Hepatocyte (in vitro differentiated cells): ENCODE data around the gene LVRN. TPM values are rescaled to one million over a fixed set of nuclear protein-coding genes. Genes with fewer than 3 reads are reported as not detected.

ENCODE experiments used
- DNase-seq: peaks from one replicate; pipeline ENCODE4 v3.0.0-alpha.2; 2016; ENCODE audit warnings: low spot score
- H2AFZ ChIP-seq: fragments of 200-600 bp; sonication (generic); 2 replicates; pipeline ENCODE4 v1.6.0; 2016; ENCODE audit warnings: antibody characterized with exemption, mild to moderate bottlenecking
- H3K27ac ChIP-seq: fragments of 200-600 bp; sonication (generic); 2 replicates; pipeline ENCODE4 v1.5.1; 2016; ENCODE audit warnings: mild to moderate bottlenecking
- H3K27me3 ChIP-seq: fragments of 200-600 bp; sonication (generic); 2 replicates; pipeline ENCODE4 v1.6.1; 2016
- H3K36me3 ChIP-seq: fragments of 200-600 bp; sonication (generic); replicated peaks from 2 replicates; pipeline ENCODE4 v1.5.1; 2016; ENCODE audit warnings: low read depth; ENCODE audit not compliant: insufficient read depth
- H3K4me1 ChIP-seq: fragments of 200-600 bp; sonication (generic); 2 replicates; pipeline ENCODE4 v1.5.1; 2016; ENCODE audit warnings: mild to moderate bottlenecking, moderate library complexity; ENCODE audit not compliant: insufficient read depth
- H3K4me2 ChIP-seq: fragments of 200-600 bp; sonication (generic); 2 replicates; pipeline ENCODE4 v1.6.0; 2016
- H3K4me3 ChIP-seq: fragments of 200-600 bp; sonication (generic); 2 replicates; pipeline ENCODE4 v1.5.1; 2016; ENCODE audit warnings: mild to moderate bottlenecking
- H3K79me2 ChIP-seq: fragments of 200-600 bp; sonication (generic); 2 replicates; pipeline ENCODE4 v1.6.0; 2017; ENCODE audit warnings: mild to moderate bottlenecking
- H3K9me2 ChIP-seq: fragments of 200-600 bp; sonication (generic); replicated peaks from 2 replicates; pipeline ENCODE4 v1.6.0; 2017; ENCODE audit warnings: mild to moderate bottlenecking; ENCODE audit not compliant: insufficient read depth
- H3K9me3 ChIP-seq: fragments of 200-600 bp; sonication (generic); 2 replicates; pipeline ENCODE4 v1.5.1; 2016; ENCODE audit warnings: low read depth, mild to moderate bottlenecking
- H4K20me1 ChIP-seq: fragments of 200-600 bp; sonication (generic); 2 replicates; pipeline ENCODE4 v1.6.0; 2016; ENCODE audit warnings: mild to moderate bottlenecking; ENCODE audit not compliant: insufficient read depth, poor library complexity, severe bottlenecking
- EZH2 ChIP-seq: fragments of 200-600 bp; sonication (generic); IDR thresholded peaks from 2 replicates; pipeline ENCODE4 v1.6.1; 2016; ENCODE audit warnings: antibody characterized with exemption, mild to moderate bottlenecking, borderline replicate concordance
- EZH2phosphoT487 ChIP-seq: fragments of 200-600 bp; sonication (generic); IDR thresholded peaks from one replicate; pipeline ENCODE4 v1.6.1; 2018; ENCODE audit warnings: antibody characterized with exemption, mild to moderate bottlenecking, low read depth, moderate library complexity; ENCODE audit not compliant: unreplicated experiment, severe bottlenecking
- WGBS: methylation state at CpG from one replicate; pipeline ENCODE4 v1.1.6; 2016; ENCODE audit warnings: low lambda C conversion rate; ENCODE audit errors: missing lambda C conversion rate; 5-methylcytosine and 5-hydroxymethylcytosine counted together
- polyA plus RNA-seq: library from polyadenylated mRNA; unstranded; fragments of >200 nt; fragmentation: Nextera tagmentation; extraction: Ambion mirVana; gene quantifications from 2 replicates; pipeline ENCODE4 v1.2.1, GENCODE V29; 2016
- total RNA-seq: library from RNA; depleted of rRNA; stranded (reverse); fragments of >200 nt; gene quantifications from 2 replicates; pipeline ENCODE4 v1.2.3, GENCODE V29; 2014
- TF ChIP-seq, protein P1 (sequence below): fragments of 200-600 bp; sonication (generic); IDR thresholded peaks from 2 replicates; pipeline ENCODE4 v1.5.1; 2016; ENCODE audit warnings: antibody characterized with exemption, mild to moderate bottlenecking; ENCODE audit not compliant: poor library complexity

The LVRN gene
- total and polyA plus RNA-seq, 2 experiments from 2014 or later, result 0.43 TPM; not detected in 1

DNA sequence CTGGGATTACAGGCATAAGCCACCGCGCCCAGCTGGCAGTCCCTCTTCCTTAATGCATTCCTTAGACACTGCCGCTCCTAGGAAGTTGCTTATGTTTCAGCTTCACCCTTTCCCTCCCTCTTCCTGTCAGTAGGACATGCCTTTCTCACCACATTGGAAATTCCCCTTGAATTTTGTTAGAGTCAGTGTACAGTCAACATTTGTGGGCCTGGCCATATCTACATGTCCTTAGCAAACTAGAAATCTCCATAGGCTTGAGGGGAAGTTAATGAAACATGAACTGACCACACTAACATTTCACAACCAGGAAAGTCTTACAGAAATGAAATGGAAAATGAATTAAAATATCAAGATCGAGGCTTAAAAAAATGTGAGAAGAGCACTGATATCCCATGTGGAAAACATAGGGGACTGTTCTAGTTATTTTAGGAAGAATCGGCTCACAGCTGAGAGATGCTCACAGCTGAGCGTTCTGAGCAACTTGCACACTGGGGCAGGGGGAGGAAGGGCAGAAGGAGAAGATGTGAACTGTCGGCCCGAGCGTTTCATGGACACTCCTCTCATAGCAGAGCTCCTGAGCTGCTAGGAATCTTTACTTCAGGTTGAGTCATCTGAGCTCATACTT lies 21.1 kb upstream of the LVRN start:
- Histone ChIP-seq H4K20me1 (no peaks in the 10 kb centered on the region), H2AFZ (no peak overlapping the region), H3K4me3 (no peak overlapping the region), H3K79me2 (no peaks in the 10 kb centered on the region), H3K36me3 (no peaks in the 10 kb centered on the region), H3K9me2 (no peaks in the 10 kb centered on the region), H3K27ac (no peak overlapping the region), H3K27me3 (no peaks in the 10 kb centered on the region), H3K4me1 (no peaks in the 10 kb centered on the region), H3K4me2 (no peak overlapping the region), H3K9me3 (no peaks in the 10 kb centered on the region)
- DNase-seq, result no peak
- no peak for TF ChIP-seq EZH2
- no peak for TF ChIP-seq EZH2phosphoT487
- TF ChIP-seq, protein P1, sequence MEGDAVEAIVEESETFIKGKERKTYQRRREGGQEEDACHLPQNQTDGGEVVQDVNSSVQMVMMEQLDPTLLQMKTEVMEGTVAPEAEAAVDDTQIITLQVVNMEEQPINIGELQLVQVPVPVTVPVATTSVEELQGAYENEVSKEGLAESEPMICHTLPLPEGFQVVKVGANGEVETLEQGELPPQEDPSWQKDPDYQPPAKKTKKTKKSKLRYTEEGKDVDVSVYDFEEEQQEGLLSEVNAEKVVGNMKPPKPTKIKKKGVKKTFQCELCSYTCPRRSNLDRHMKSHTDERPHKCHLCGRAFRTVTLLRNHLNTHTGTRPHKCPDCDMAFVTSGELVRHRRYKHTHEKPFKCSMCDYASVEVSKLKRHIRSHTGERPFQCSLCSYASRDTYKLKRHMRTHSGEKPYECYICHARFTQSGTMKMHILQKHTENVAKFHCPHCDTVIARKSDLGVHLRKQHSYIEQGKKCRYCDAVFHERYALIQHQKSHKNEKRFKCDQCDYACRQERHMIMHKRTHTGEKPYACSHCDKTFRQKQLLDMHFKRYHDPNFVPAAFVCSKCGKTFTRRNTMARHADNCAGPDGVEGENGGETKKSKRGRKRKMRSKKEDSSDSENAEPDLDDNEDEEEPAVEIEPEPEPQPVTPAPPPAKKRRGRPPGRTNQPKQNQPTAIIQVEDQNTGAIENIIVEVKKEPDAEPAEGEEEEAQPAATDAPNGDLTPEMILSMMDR, result no peak
- 94% methylated on average over 9 of the region's 9 CpGs for WGBS

GRCh38 chr5:115944501-115944900 lies 17.8 kb upstream of the LVRN start:
- Histone ChIP-seq H3K9me3 (no peaks in the 10 kb centered on the region), H2AFZ (no peak overlapping the region), H3K4me1 (no peaks in the 10 kb centered on the region), H3K79me2 (no peaks in the 10 kb centered on the region), H3K9me2 (no peaks in the 10 kb centered on the region), H3K27me3 (no peaks in the 10 kb centered on the region), H3K36me3 (no peaks in the 10 kb centered on the region), H4K20me1 (no peaks in the 10 kb centered on the region), H3K4me2 (no peak overlapping the region), H3K27ac (no peak overlapping the region), H3K4me3 (no peak overlapping the region)
- 91% methylated on average over 3 of the region's 3 CpGs for WGBS
- TF ChIP-seq EZH2, result no peak
- TF ChIP-seq EZH2phosphoT487, result no peak
- TF ChIP-seq, protein P1, result no peak
- DNase-seq, result no peak

GRCh38 chr5:115946655-115947054 lies 15.6 kb upstream of the LVRN start:
- no peaks in the 10 kb centered on the region for H3K9me3 ChIP-seq
- no peak for TF ChIP-seq EZH2
- WGBS, result 86% methylated on average over 2 of the region's 2 CpGs

DNA sequence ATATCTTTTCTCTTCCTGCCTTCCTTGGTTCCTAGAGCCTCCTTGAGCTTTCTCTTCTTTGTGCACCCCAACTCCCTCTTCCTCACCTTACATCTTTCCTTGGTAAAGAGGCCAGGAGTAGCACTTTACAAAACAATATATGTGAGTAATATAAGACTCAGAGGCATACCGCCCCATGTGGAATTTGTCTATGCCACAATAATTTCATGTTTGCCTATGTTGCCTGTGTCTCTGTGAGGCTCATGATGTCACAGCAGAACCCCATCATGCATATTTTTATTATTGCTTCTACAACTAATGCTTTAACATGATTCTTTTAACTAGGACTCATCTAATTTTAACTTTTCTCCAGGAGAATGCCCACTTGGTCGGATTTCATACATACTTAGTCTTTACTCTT lies 15.0 kb upstream of the LVRN start:
- Histone ChIP-seq H4K20me1 (no peaks in the 10 kb centered on the region), H2AFZ (no peak overlapping the region), H3K4me2 (no peak overlapping the region), H3K9me3 (no peaks in the 10 kb centered on the region), H3K9me2 (no peaks in the 10 kb centered on the region), H3K4me3 (no peak overlapping the region), H3K79me2 (no peaks in the 10 kb centered on the region), H3K27me3 (no peaks in the 10 kb centered on the region), H3K27ac (no peak overlapping the region), H3K36me3 (no peaks in the 10 kb centered on the region), H3K4me1 (no peaks in the 10 kb centered on the region)
- 85% methylated on average over 2 of the region's 2 CpGs for WGBS
- TF ChIP-seq EZH2 (no peak), EZH2phosphoT487 (no peak)
- TF ChIP-seq, protein P1, result no peak
- DNase-seq, result no peak

More at GRCh38 chr5:115946655-115947054, 15.6 kb upstream of the LVRN start:
- H3K79me2 ChIP-seq, result no peaks in the 10 kb centered on the region
- H3K4me2 ChIP-seq, result no peak overlapping the region
- no peaks in the 10 kb centered on the region for H3K9me2 ChIP-seq
- no peak overlapping the region for H3K27ac ChIP-seq
- H3K36me3 ChIP-seq, result no peaks in the 10 kb centered on the region
- no peaks in the 10 kb centered on the region for H3K27me3 ChIP-seq
- no peak for DNase-seq
- no peaks in the 10 kb centered on the region for H3K4me1 ChIP-seq
- H4K20me1 ChIP-seq, result no peaks in the 10 kb centered on the region
- H2AFZ ChIP-seq, result no peak overlapping the region
- no peak overlapping the region for H3K4me3 ChIP-seq
